ENCODE measurements around the gene MRTFA.

DNA sequence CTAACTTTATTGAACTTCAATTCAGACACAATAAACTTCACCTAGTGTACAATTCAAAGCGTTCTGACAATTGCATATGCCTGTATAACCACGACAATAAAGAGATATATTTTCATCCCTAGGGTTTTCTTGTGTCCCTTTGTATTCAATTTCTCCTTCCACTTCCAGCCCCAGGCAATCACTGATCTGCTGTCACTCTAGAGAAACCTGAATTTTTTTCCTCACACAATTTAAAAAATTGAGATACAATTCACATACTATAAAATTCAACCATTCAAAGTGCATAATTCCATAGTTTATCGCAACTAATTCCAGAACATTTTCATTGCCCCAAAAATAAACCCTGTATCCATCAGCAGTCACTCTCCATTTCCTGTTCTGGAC is 116.6 kb downstream of the MRTFA start:
- TF ChIP-seq CTCF (conservative IDR thresholded peaks at IDR 0.05) (no peak), ZFX (IDR thresholded peaks at IDR 0.05) (no peak)
